ENCODE results near the gene TLE1.
A peak's percentile ranks its signal among the peaks of the same experiment; 100 is the strongest.
"Not testable (repeated sequence)": the region's sequence is repeated elsewhere in the genome, so short reads cannot be mapped to it uniquely, and the experiment has no call there.

TLE1 gene

GRCh38 chr9:81601639-81602623, 87.4 kb downstream of the TLE1 start:
- no peak for DNase-seq (ENCODE audit: low spot score)

- no peak for DNase-seq (ENCODE audit: low spot score)
These were observed 88.7 kb downstream of the TLE1 start for GRCh38 chr9:81600631-81601030.

- DNase-seq (ENCODE audit: low spot score): no peak
These were observed 89.5 kb downstream of the TLE1 start for GRCh38 chr9:81599837-81600236.

GRCh38 chr9:81598811-81599210, 90.5 kb downstream of the TLE1 start:
- DNase-seq (ENCODE audit: low spot score): no peak

GRCh38 chr9:81598123-81598497, 91.2 kb downstream of the TLE1 start:
- no peak for DNase-seq (ENCODE audit: low spot score)

- DNase-seq (ENCODE audit: low spot score): no peak
These were observed 91.8 kb downstream of the TLE1 start for GRCh38 chr9:81597419-81598122.

GRCh38 chr9:81596679-81597418, 92.5 kb downstream of the TLE1 start:
- DNase-seq (ENCODE audit: low spot score): no peak

- peak; percentile 3 for DNase-seq (ENCODE audit: low spot score)
These were observed 93.3 kb downstream of the TLE1 start for GRCh38 chr9:81595887-81596543.

GRCh38 chr9:81595293-81595692, 94.1 kb downstream of the TLE1 start:
- not testable (repeated sequence) for DNase-seq (ENCODE audit: low spot score)

GRCh38 chr9:81594415-81594814, 94.9 kb downstream of the TLE1 start:
- no peak for DNase-seq (ENCODE audit: low spot score)

GRCh38 chr9:81592887-81593266, 96.5 kb downstream of the TLE1 start:
- DNase-seq (ENCODE audit: low spot score): no peak

GRCh38 chr9:81591791-81592190, 97.6 kb downstream of the TLE1 start:
- DNase-seq (ENCODE audit: low spot score): no peak

GRCh38 chr9:81590688-81591087, 98.7 kb downstream of the TLE1 start:
- DNase-seq (ENCODE audit: low spot score): no peak

GRCh38 chr9:81589819-81590218, 99.5 kb downstream of the TLE1 start:
- DNase-seq (ENCODE audit: low spot score): no peak

GRCh38 chr9:81589392-81589791, 100.0 kb downstream of the TLE1 start:
- no peak for DNase-seq (ENCODE audit: low spot score)

- DNase-seq (ENCODE audit: low spot score): no peak
These were observed 101.0 kb downstream of the TLE1 start for GRCh38 chr9:81588148-81588871.

GRCh38 chr9:81586786-81587185, 102.6 kb downstream of the TLE1 start:
- no peak for DNase-seq (ENCODE audit: low spot score)

- DNase-seq (ENCODE audit: low spot score): no peak
These were observed 104.1 kb downstream of the TLE1 start for GRCh38 chr9:81585191-81585763.

GRCh38 chr9:81584099-81584498, 105.2 kb downstream of the TLE1 start:
- no peak for DNase-seq (ENCODE audit: low spot score)

- DNase-seq (ENCODE audit: low spot score): no peak
These were observed 107.4 kb downstream of the TLE1 start for GRCh38 chr9:81581986-81582385.

GRCh38 chr9:81579381-81579780, 110.0 kb downstream of the TLE1 start:
- DNase-seq (ENCODE audit: low spot score): no peak

Measured in cerebellar cortex (tissue), 1 donor.